Dermis blood vessel endothelial cell (primary cell): ENCODE data around the gene TNRC18. TPM values are rescaled to one million over a fixed set of nuclear protein-coding genes. Genes with fewer than 3 reads are reported as not detected.
A peak's percentile ranks its signal among the peaks of the same experiment; 100 is the strongest.

ENCODE experiments used
- DNase-seq: peaks from one replicate; pipeline ENCODE4 v3.0.0; 2010
- total RNA-seq: library from RNA; depleted of rRNA; stranded (reverse); fragments of >200 nt; gene quantifications from 2 replicates; pipeline ENCODE4 v1.2.3, GENCODE V29; 2014

Gene TNRC18
- total RNA-seq, 1 donor from 2014 or later: 42.5 TPM

DNA sequence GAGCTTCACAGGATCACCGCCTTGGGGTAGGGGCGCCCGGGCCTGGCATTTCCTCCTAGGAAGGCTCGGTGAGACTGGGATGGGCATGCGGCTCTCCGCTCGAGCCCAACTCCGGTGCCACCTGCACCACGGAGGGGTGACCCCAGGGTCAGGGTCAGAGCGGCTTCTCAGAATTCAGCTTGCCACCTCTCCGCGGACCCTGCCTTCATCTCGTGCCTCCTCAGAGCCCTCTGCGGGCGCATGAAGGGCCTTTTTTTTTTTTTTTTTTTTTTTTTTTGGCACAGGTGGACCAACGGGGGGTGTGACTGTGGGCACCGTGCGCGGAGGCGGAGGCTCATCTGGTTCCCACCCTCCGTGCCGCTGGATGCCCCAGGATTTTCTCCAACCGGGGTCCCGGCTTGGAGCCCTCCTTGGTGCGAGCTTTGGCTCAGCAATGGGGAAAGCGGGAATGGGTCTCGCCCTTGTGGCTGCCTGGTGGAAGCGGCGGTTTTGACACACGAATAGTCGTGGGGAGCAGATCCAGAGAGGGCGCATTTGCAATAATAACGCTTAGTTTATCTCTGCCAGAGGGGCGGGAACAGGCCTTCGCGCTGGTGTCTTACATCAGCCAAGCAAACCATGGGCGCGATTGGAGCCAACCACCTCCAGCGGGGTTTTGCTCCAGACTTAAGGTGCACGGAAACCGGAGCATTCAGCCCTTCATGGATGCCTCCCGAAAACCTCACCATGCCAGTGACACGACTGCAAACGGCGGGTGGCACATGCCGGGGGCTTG lies 5.0 kb upstream of the TNRC18 start:
- DNase-seq: no peak

DNA sequence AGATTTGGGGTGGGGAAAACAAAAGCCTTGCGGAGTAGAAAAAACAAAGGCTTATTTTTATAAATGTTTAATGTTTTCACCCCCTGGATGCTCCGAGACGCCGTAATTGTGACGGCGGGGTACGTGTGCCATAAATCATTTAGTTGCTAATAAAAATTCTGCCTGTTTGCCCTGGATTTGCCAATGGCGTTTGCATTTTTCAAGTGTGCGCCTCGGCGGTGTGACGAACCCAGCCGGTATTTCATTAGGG lies 2.5 kb upstream of the TNRC18 start:
- DNase-seq: peak; percentile 63

- DNase-seq: peak; percentile 90
These were observed 2.0 kb upstream of the TNRC18 start for GRCh38 chr7:5425507-5426225.

GRCh38 chr7:5424749-5425506 lies 1.3 kb upstream of the TNRC18 start:
- peak; percentile 57 for DNase-seq

- DNase-seq: peak; percentile 99
These were observed 528 bp upstream of the TNRC18 start for GRCh38 chr7:5423976-5424748.

DNA sequence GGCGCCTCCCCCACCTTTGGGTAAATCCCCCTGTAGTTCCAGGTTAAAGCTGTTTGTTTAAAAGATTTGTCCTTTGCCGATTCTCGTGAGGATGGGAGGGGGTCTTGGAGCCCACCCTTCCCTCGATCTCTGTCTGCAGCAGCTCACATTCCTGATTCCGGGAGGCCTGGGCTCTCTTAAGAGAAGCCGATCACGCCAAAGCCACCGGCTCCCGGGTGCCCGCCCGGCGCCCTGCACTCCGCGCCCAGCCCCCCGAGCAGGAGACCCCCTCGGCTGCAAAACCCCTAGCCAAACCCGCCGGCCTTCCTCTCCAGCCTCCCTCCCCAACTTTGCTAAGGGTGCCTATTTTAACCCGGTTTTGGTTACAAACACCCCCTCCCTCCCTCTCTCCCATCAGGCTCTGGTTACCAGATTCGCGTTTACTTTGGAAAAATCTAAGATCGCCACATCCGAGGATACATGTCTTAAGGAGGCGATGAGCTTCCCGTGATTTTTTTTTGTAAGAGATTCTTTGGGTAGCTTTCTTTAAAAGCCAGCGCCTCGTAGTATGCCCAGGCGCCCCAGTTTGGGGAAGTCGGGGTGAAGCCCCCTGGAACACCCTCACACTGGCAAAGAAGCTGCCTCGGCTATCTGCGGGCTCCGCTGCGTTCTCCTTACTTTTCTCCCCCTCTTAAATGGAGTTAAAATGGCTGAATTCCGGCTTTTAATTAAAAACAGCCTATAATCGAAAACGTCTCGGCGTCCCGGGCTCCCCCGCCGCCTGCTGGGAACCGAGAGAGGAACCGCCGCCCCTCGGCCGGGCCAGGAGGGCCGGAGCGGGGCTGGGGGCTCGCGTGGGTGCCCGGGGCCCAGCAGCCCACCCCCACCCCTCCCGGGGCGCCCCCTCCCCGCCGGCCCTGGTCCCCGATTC lies 983 bp downstream of the TNRC18 start:
- peak; percentile 52 for DNase-seq

DNA sequence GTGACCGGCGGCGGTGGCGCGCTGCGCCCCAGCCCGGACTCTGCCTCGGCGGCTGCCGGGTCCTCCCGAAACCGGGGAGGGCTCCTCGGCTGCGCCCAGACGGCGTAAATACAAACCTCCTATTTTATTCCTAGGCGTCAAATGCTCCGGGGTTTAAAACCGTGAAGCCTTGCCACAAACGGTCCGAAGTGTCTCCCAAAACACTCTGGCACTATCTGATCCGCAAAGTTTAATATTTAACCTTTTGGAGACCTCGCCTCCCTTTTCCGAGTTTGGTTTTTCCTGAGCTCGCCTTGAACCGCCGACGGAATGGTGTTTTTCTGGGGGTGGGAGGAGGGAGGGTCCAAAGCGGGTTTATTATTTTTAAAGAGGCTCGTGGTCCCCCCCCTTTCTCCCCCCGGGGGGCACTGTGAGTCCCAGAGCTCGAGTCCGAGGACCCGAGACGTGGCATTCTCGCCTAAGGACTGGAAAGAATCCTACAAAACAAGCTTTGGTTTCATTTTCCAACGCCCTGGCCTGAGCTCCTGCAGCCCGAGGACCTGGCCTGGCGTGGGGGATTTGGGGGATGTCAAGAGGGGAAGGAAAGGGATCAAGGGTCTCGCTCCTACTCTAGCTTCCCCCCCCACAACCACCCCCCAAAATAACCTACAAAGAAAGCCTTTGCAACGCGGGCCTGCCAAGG lies 1.8 kb downstream of the TNRC18 start:
- DNase-seq: peak; percentile 71

GRCh38 chr7:5420881-5421713 lies 2.5 kb downstream of the TNRC18 start:
- DNase-seq: peak; percentile 44

DNA sequence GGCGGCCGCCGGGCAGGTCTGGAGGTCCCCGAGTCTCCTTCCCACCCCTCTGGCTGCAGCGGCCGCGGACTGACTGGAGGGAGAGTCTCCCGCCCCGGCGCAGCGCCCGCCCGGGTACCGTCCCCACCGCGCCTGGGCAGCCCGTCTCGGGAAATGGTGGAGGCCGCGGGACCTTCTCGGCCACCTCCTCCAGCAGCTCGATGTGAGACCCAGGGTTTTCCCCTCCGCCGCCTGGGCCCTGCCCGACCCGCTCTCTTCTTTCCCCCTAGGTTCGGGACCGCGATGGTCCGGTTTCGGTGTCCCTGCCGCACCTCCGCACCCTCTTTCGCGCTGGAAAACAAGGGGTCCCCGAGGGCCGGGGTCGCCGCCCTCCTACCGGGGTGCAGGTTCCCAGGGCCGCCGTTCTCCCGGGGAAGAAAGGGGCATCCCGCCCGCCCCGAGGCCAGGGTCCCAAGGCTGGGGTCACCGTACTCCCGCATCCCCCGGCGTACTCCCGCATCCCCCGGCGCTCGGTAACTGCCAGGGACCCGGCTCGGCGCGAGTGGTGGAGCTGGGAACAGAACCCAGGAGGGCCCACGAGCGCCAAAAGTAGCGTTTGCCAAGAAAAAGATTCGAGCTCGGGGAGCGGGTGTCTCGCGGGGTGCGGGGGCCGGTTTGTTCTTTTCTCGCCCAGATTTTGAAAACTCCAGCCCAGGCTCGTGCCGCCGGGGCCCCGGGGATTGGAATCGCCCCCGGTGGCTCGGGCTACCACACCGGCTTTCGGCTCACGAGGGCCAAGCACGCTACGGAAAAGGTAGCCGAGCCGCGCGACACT lies 3.4 kb downstream of the TNRC18 start:
- DNase-seq: peak; percentile 39

- peak; percentile 43 for DNase-seq
These were observed 4.0 kb downstream of the TNRC18 start for GRCh38 chr7:5419539-5420066.

DNA sequence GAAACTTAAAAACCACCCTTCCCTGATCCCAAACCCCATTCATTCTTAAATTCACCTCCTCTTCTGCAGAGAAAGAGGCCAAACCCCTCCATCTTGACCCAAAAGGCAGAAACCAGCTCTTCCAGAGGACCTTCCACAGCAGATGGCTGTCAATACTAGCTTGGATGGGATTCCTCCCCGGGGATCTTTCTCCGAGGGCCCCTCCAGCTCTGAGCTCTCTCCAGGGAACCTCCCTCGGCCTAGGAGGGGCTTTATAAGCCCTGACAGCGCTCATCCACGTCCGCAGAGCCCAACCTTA lies 5.4 kb downstream of the TNRC18 start:
- no peak for DNase-seq

- no peak for DNase-seq
These were observed 6.2 kb downstream of the TNRC18 start for GRCh38 chr7:5417106-5418071.

DNA sequence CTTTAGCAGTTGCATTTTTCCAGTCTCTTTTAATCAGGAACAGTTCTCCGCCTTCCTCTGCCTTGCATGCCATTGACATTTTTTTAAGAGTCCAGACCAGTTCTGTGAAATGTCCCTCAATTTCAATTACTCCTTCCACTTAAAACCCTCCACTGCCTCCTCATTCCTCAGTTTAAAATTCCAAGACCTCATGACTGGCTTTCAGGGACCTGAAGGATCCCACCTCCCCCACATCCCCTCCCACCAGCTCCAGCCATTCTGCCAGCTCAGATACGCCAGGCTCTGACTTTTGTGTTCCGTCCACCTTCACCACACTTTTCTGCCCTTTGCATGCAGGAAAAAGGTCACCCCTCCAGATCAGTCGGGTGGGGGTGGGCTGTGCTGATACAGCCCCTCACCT lies 8.7 kb downstream of the TNRC18 start:
- no peak for DNase-seq

- no peak for DNase-seq
These were observed 10.2 kb downstream of the TNRC18 start for GRCh38 chr7:5413449-5413786.

DNA sequence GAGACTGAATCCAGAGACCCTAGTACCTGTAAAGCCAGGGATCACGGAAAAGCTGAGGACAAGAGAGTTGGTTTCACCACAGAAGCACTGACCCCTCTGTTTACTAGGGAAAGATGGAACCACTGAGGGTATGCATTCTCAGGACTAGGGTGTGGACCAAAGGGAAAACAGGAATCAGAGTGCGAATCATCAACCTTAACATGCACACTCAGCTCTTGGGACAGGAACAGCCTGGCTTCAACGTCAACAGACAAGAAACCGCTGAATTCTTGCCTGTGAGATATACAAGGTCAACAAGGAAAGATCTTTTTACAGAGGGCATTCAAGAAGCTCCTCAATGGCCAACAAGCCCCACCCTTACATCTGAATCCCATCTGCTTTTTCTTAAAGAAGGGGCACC lies 14.9 kb downstream of the TNRC18 start:
- peak; percentile 30 for DNase-seq

GRCh38 chr7:5406957-5407945 lies 16.4 kb downstream of the TNRC18 start:
- DNase-seq: no peak

DNA sequence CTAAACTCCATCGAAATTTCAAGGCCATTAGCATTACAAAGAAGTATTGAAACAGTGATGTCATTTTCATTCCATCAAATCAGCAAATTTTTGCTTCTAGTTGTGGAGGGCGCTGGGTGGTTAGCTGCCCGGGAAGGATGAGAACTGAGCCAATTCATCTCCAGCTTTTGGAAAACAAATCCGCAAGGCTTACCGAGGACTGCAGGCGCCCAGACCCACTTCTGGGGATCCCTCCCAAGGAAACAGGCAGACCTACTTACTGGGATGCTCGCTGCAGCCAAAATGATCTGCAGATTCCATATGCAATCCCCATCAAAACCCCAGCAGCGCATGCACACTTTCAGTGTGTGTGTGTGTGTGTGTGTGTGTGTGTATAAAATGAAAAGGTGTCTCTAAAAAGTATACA lies 19.2 kb downstream of the TNRC18 start:
- DNase-seq: no peak
